ENCODE measurements around the gene MTSS2. TPM values are rescaled to one million over a fixed set of nuclear protein-coding genes. Genes with fewer than 3 reads are reported as not detected.

MTSS2 gene
- total and polyA plus RNA-seq, 2 experiments from 2014 or later = 1.6 to 19.6 TPM

DNA sequence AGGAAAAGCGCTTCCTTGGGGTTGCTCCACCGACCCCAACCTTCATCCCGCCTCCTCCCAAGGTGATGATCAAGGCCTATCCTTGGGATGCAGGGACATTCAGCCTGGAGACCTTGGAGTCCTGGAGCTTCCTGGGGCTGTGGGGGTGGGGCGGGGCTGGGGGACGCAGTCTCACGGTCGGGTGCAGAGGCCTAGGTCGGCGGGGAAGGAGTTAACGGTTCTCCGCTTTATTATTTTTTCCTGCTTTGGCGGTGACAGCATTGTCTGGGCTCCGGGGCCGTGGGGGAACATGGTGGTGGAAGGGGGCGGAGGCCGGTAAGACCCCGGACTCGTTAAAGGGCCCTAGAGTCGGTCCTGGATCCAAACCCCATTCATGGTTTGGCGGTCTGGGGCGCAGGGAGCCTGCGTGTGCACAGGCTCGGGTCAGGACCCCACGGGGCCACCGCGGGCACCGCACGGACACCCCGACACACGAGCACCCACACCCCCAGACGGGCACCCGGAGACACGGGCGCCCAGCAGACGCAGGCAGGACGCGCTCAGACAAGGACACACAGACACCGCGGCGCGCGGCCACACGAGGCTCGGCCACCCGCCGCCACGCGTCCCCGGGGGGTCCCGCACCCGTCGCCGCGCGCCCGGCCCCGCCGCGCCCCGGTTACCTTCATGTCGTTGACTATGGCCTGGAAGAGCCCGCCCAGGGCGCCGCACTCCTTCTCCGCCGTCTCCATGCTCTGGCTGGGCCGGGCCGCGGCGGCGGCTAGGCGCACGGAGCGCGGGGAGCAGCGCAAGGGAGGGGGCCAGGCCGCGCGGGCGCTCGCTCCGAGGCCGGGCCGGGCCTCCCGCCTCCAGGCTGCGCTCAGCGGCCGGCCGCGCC, 554 bp downstream of the MTSS2 start (continued):
- TF ChIP-seq, protein P1, sequence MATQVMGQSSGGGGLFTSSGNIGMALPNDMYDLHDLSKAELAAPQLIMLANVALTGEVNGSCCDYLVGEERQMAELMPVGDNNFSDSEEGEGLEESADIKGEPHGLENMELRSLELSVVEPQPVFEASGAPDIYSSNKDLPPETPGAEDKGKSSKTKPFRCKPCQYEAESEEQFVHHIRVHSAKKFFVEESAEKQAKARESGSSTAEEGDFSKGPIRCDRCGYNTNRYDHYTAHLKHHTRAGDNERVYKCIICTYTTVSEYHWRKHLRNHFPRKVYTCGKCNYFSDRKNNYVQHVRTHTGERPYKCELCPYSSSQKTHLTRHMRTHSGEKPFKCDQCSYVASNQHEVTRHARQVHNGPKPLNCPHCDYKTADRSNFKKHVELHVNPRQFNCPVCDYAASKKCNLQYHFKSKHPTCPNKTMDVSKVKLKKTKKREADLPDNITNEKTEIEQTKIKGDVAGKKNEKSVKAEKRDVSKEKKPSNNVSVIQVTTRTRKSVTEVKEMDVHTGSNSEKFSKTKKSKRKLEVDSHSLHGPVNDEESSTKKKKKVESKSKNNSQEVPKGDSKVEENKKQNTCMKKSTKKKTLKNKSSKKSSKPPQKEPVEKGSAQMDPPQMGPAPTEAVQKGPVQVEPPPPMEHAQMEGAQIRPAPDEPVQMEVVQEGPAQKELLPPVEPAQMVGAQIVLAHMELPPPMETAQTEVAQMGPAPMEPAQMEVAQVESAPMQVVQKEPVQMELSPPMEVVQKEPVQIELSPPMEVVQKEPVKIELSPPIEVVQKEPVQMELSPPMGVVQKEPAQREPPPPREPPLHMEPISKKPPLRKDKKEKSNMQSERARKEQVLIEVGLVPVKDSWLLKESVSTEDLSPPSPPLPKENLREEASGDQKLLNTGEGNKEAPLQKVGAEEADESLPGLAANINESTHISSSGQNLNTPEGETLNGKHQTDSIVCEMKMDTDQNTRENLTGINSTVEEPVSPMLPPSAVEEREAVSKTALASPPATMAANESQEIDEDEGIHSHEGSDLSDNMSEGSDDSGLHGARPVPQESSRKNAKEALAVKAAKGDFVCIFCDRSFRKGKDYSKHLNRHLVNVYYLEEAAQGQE (IDR thresholded peaks at IDR 0.05; ENCODE audit: unreplicated experiment) = no peak
- TF ChIP-seq, protein P2, sequence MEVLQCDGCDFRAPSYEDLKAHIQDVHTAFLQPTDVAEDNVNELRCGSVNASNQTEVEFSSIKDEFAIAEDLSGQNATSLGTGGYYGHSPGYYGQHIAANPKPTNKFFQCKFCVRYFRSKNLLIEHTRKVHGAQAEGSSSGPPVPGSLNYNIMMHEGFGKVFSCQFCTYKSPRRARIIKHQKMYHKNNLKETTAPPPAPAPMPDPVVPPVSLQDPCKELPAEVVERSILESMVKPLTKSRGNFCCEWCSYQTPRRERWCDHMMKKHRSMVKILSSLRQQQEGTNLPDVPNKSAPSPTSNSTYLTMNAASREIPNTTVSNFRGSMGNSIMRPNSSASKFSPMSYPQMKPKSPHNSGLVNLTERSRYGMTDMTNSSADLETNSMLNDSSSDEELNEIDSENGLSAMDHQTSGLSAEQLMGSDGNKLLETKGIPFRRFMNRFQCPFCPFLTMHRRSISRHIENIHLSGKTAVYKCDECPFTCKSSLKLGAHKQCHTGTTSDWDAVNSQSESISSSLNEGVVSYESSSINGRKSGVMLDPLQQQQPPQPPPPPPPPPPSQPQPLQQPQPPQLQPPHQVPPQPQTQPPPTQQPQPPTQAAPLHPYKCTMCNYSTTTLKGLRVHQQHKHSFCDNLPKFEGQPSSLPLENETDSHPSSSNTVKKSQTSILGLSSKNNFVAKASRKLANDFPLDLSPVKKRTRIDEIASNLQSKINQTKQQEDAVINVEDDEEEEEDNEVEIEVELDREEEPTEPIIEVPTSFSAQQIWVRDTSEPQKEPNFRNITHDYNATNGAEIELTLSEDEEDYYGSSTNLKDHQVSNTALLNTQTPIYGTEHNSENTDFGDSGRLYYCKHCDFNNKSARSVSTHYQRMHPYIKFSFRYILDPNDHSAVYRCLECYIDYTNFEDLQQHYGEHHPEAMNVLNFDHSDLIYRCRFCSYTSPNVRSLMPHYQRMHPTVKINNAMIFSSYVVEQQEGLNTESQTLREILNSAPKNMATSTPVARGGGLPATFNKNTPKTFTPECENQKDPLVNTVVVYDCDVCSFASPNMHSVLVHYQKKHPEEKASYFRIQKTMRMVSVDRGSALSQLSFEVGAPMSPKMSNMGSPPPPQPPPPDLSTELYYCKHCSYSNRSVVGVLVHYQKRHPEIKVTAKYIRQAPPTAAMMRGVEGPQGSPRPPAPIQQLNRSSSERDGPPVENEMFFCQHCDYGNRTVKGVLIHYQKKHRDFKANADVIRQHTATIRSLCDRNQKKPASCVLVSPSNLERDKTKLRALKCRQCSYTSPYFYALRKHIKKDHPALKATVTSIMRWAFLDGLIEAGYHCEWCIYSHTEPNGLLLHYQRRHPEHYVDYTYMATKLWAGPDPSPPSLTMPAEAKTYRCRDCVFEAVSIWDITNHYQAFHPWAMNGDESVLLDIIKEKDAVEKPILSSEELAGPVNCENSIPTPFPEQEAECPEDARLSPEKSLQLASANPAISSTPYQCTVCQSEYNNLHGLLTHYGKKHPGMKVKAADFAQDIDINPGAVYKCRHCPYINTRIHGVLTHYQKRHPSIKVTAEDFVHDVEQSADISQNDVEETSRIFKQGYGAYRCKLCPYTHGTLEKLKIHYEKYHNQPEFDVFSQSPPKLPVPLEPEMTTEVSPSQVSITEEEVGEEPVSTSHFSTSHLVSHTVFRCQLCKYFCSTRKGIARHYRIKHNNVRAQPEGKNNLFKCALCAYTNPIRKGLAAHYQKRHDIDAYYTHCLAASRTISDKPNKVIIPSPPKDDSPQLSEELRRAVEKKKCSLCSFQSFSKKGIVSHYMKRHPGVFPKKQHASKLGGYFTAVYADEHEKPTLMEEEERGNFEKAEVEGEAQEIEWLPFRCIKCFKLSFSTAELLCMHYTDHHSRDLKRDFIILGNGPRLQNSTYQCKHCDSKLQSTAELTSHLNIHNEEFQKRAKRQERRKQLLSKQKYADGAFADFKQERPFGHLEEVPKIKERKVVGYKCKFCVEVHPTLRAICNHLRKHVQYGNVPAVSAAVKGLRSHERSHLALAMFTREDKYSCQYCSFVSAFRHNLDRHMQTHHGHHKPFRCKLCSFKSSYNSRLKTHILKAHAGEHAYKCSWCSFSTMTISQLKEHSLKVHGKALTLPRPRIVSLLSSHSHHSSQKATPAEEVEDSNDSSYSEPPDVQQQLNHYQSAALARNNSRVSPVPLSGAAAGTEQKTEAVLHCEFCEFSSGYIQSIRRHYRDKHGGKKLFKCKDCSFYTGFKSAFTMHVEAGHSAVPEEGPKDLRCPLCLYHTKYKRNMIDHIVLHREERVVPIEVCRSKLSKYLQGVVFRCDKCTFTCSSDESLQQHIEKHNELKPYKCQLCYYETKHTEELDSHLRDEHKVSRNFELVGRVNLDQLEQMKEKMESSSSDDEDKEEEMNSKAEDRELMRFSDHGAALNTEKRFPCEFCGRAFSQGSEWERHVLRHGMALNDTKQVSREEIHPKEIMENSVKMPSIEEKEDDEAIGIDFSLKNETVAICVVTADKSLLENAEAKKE (CRISPR knock-in tag; IDR thresholded peaks at IDR 0.05) = no peak
- no peak for TF ChIP-seq POLR2AphosphoS5 (IDR thresholded peaks at IDR 0.05; ENCODE audit: low read depth)
- TF ChIP-seq JUNB (IDR thresholded peaks at IDR 0.05; ENCODE audit: unreplicated experiment) = no peak

All from GM23338 (cell line).